ENCODE results near the gene LMNTD2. TPM values are rescaled to one million over a fixed set of nuclear protein-coding genes. Genes with fewer than 3 reads are reported as not detected.
A peak's percentile ranks its signal among the peaks of the same experiment; 100 is the strongest.

Gene LMNTD2
- total and polyA plus RNA-seq, 2 of the 13 experiments (the other 11 are each of a cell fraction or from before 2014, with no cell fraction given), result 1.1 to 3.1 TPM

GRCh38 chr11:568306-569157 is 8.0 kb upstream of the LMNTD2 start (continued):
- no peak for TF ChIP-seq ARID3A (IDR thresholded peaks at IDR 0.05; ENCODE audit: low read depth, low read length)
- TF ChIP-seq HMGXB4 (CRISPR knock-in tag; IDR thresholded peaks at IDR 0.05; ENCODE audit: borderline replicate concordance in 1 of 2, low read depth in 1 of 2), result no peak
- TF ChIP-seq ZNF646 (CRISPR knock-in tag; IDR thresholded peaks at IDR 0.05), result no peak
- TF ChIP-seq ZNF318 (CRISPR knock-in tag; IDR thresholded peaks at IDR 0.05), result no peak
- TF ChIP-seq MEIS2 (CRISPR knock-in tag; IDR thresholded peaks at IDR 0.05), result no peak; the same call in 1 of the 2 replicates
- TF ChIP-seq ZNF879 (CRISPR knock-in tag; IDR thresholded peaks at IDR 0.05), result peak; percentile 33; the same call in 1 of the 2 replicates
- TF ChIP-seq ZFAT (CRISPR knock-in tag; conservative IDR thresholded peaks at IDR 0.05), result no peak
- no peak for TF ChIP-seq STAT5B (CRISPR knock-in tag; IDR thresholded peaks at IDR 0.05)
- no peak for TF ChIP-seq CHCHD3 (CRISPR knock-in tag; IDR thresholded peaks at IDR 0.05)

Measured in HepG2 (cell line).